HepG2 (cell line): Measurements from ENCODE around the gene LMAN2L. TPM values are rescaled to one million over a fixed set of nuclear protein-coding genes. Genes with fewer than 3 reads are reported as not detected.
A peak's percentile ranks its signal among the peaks of the same experiment; 100 is the strongest.

Experiments
- EHMT2 ChIP-seq: fragments of 200-600 bp; sonication (generic); IDR thresholded peaks from 2 replicates; pipeline ENCODE4 v1.7.0; 2017; ENCODE audit warnings: antibody characterized with exemption, low read depth, low read length, borderline replicate concordance
- HIC2 ChIP-seq: sonication (generic); formaldehyde crosslinking; IDR thresholded peaks from 2 replicates; pipeline ENCODE4 v1.9.0; 2022; ENCODE audit warnings: low read depth, missing genetic modification reagents
- HMG20B ChIP-seq: conservative IDR thresholded peaks from 2 replicates; pipeline ENCODE4 v1.6.1; 2016; ENCODE audit warnings: missing genetic modification reagents, missing compliant biosample characterization
- STAT5B ChIP-seq: sonication (generic); formaldehyde crosslinking; IDR thresholded peaks from 2 replicates; pipeline ENCODE4 v1.4.0; 2020; ENCODE audit warnings: missing genetic modification reagents
- ZNF274 ChIP-seq: sonication (generic); formaldehyde crosslinking; IDR thresholded peaks from 2 replicates; pipeline ENCODE4 v1.5.1; 2020; ENCODE audit warnings: mild to moderate bottlenecking, missing genetic modification reagents
- polyA plus RNA-seq, 8 experiments: library from polyadenylated mRNA; depleted of rRNA in 3 of 8; stranded (reverse) in 7 of 8; unstranded in 1 of 8; fragments of >200 nt; fragmentation: Illumina TruSeq in 4 of 8; extraction: Trizol in 4 of 8; gene quantifications; 2 replicates each; pipeline versions ENCODE4 v1.2.1 to v1.2.3, GENCODE V29; 2011 to 2016; ENCODE audit warnings: low read depth in 4 of 8, missing spikeins in 1 of 8, mixed read lengths in 1 of 8; ENCODE audit not compliant: insufficient read depth in 1 of 8
- total RNA-seq, 5 experiments: library from RNA; depleted of rRNA; stranded (reverse); fragments of >200 nt; fragmentation: Illumina TruSeq; extraction: Trizol; gene quantifications; 2 replicates each; pipeline ENCODE4 v1.2.3, GENCODE V29; 2016; ENCODE audit warnings: low read depth in 1 of 5
- TF ChIP-seq, protein P1 (sequence below): sonication (generic); formaldehyde crosslinking; IDR thresholded peaks from 2 replicates; pipeline ENCODE4 v1.9.0; 2021; ENCODE audit warnings: missing genetic modification reagents, borderline replicate concordance
- TF ChIP-seq, protein P2 (sequence below): sonication (generic); formaldehyde crosslinking; IDR thresholded peaks from 2 replicates; pipeline ENCODE4 v1.8.1; 2022; ENCODE audit warnings: low read depth, mild to moderate bottlenecking, missing genetic modification reagents
- TF ChIP-seq, protein P3 (sequence below): sonication (generic); formaldehyde crosslinking; IDR thresholded peaks from 2 replicates; pipeline ENCODE4 v1.4.0; 2020; ENCODE audit warnings: mild to moderate bottlenecking, missing genetic modification reagents, borderline replicate concordance
- TF ChIP-seq, protein P4 (sequence below): sonication (generic); formaldehyde crosslinking; IDR thresholded peaks from 2 replicates; pipeline ENCODE4 v1.5.1; 2020; ENCODE audit warnings: mild to moderate bottlenecking, moderate library complexity, missing genetic modification reagents

LMAN2L gene
- total and polyA plus RNA-seq, 2 of the 13 experiments (the other 11 are each of a cell fraction or from before 2014, with no cell fraction given): 39.1 to 57.9 TPM

GRCh38 chr2:96680561-96681141 lies 59.2 kb downstream of the LMAN2L start (continued):
- TF ChIP-seq, protein P1, sequence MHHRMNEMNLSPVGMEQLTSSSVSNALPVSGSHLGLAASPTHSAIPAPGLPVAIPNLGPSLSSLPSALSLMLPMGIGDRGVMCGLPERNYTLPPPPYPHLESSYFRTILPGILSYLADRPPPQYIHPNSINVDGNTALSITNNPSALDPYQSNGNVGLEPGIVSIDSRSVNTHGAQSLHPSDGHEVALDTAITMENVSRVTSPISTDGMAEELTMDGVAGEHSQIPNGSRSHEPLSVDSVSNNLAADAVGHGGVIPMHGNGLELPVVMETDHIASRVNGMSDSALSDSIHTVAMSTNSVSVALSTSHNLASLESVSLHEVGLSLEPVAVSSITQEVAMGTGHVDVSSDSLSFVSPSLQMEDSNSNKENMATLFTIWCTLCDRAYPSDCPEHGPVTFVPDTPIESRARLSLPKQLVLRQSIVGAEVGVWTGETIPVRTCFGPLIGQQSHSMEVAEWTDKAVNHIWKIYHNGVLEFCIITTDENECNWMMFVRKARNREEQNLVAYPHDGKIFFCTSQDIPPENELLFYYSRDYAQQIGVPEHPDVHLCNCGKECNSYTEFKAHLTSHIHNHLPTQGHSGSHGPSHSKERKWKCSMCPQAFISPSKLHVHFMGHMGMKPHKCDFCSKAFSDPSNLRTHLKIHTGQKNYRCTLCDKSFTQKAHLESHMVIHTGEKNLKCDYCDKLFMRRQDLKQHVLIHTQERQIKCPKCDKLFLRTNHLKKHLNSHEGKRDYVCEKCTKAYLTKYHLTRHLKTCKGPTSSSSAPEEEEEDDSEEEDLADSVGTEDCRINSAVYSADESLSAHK (CRISPR knock-in tag): no peak
- TF ChIP-seq, protein P2, sequence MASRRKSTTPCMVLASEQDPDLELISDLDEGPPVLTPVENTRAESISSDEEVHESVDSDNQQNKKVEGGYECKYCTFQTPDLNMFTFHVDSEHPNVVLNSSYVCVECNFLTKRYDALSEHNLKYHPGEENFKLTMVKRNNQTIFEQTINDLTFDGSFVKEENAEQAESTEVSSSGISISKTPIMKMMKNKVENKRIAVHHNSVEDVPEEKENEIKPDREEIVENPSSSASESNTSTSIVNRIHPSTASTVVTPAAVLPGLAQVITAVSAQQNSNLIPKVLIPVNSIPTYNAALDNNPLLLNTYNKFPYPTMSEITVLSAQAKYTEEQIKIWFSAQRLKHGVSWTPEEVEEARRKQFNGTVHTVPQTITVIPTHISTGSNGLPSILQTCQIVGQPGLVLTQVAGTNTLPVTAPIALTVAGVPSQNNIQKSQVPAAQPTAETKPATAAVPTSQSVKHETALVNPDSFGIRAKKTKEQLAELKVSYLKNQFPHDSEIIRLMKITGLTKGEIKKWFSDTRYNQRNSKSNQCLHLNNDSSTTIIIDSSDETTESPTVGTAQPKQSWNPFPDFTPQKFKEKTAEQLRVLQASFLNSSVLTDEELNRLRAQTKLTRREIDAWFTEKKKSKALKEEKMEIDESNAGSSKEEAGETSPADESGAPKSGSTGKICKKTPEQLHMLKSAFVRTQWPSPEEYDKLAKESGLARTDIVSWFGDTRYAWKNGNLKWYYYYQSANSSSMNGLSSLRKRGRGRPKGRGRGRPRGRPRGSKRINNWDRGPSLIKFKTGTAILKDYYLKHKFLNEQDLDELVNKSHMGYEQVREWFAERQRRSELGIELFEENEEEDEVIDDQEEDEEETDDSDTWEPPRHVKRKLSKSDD (CRISPR knock-in tag): no peak
- TF ChIP-seq EHMT2 (no peak), HIC2 (CRISPR knock-in tag) (no peak), ZNF274 (no peak), HMG20B (no peak), STAT5B (CRISPR knock-in tag) (no peak)
- TF ChIP-seq, protein P3, sequence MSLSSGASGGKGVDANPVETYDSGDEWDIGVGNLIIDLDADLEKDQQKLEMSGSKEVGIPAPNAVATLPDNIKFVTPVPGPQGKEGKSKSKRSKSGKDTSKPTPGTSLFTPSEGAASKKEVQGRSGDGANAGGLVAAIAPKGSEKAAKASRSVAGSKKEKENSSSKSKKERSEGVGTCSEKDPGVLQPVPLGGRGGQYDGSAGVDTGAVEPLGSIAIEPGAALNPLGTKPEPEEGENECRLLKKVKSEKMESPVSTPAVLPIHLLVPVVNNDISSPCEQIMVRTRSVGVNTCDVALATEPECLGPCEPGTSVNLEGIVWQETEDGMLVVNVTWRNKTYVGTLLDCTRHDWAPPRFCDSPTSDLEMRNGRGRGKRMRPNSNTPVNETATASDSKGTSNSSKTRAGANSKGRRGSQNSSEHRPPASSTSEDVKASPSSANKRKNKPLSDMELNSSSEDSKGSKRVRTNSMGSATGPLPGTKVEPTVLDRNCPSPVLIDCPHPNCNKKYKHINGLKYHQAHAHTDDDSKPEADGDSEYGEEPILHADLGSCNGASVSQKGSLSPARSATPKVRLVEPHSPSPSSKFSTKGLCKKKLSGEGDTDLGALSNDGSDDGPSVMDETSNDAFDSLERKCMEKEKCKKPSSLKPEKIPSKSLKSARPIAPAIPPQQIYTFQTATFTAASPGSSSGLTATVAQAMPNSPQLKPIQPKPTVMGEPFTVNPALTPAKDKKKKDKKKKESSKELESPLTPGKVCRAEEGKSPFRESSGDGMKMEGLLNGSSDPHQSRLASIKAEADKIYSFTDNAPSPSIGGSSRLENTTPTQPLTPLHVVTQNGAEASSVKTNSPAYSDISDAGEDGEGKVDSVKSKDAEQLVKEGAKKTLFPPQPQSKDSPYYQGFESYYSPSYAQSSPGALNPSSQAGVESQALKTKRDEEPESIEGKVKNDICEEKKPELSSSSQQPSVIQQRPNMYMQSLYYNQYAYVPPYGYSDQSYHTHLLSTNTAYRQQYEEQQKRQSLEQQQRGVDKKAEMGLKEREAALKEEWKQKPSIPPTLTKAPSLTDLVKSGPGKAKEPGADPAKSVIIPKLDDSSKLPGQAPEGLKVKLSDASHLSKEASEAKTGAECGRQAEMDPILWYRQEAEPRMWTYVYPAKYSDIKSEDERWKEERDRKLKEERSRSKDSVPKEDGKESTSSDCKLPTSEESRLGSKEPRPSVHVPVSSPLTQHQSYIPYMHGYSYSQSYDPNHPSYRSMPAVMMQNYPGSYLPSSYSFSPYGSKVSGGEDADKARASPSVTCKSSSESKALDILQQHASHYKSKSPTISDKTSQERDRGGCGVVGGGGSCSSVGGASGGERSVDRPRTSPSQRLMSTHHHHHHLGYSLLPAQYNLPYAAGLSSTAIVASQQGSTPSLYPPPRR (CRISPR knock-in tag): peak; percentile 85
- TF ChIP-seq, protein P4, sequence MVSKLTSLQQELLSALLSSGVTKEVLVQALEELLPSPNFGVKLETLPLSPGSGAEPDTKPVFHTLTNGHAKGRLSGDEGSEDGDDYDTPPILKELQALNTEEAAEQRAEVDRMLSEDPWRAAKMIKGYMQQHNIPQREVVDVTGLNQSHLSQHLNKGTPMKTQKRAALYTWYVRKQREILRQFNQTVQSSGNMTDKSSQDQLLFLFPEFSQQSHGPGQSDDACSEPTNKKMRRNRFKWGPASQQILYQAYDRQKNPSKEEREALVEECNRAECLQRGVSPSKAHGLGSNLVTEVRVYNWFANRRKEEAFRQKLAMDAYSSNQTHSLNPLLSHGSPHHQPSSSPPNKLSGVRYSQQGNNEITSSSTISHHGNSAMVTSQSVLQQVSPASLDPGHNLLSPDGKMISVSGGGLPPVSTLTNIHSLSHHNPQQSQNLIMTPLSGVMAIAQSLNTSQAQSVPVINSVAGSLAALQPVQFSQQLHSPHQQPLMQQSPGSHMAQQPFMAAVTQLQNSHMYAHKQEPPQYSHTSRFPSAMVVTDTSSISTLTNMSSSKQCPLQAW (CRISPR knock-in tag): no peak
